Liver (tissue), 3 donors: Measurements from ENCODE around the gene OCA2.

Experiments
- ATF3 ChIP-seq: IDR thresholded peaks from 2 replicates; pipeline ENCODE4 v1.6.1; 2016; ENCODE audit warnings: antibody characterized with exemption
- CTCF ChIP-seq: fragments of 150-350 bp; IDR thresholded peaks from 2 replicates; pipeline ENCODE4 v1.5.1; 2017; ENCODE audit warnings: improper control_type of control experiment, low read depth, low read length; ENCODE audit not compliant: missing input control
- EGR1 ChIP-seq, 2 donors: IDR thresholded peaks; 2 replicates each; pipeline ENCODE4 v1.6.1; 2016 to 2018; ENCODE audit warnings: antibody characterized with exemption in 2 of 2, low read depth in 2 of 2
- FOXA1 ChIP-seq: IDR thresholded peaks from 2 replicates; pipeline ENCODE4 v1.6.1; 2016; ENCODE audit warnings: antibody characterized with exemption
- GABPA ChIP-seq, 2 donors: IDR thresholded peaks in 1 of 2; conservative IDR thresholded peaks in 1 of 2; 2 replicates each; pipeline ENCODE4 v1.6.1; 2016; ENCODE audit warnings: antibody characterized with exemption in 2 of 2, mild to moderate bottlenecking in 1 of 2, moderate library complexity in 1 of 2
- JUND ChIP-seq, 2 donors: IDR thresholded peaks; 2 replicates each; pipeline ENCODE4 v1.6.1; 2016; ENCODE audit warnings: antibody characterized with exemption in 2 of 2
- REST ChIP-seq: IDR thresholded peaks from 2 replicates; pipeline ENCODE4 v1.6.1; 2016; ENCODE audit warnings: antibody characterized with exemption, mild to moderate bottlenecking
- SP1 ChIP-seq: IDR thresholded peaks from 2 replicates; pipeline ENCODE4 v1.6.1; 2018; ENCODE audit warnings: antibody characterized with exemption, mild to moderate bottlenecking
- YY1 ChIP-seq: IDR thresholded peaks from 2 replicates; pipeline ENCODE4 v1.6.1; 2016; ENCODE audit warnings: antibody characterized with exemption, mild to moderate bottlenecking
- donor health status: healthy.
- donor health status: healthy.

GRCh38 chr15:28118531-28118930 lies 19.4 kb upstream of the OCA2 start:
- no peak for TF ChIP-seq CTCF
- TF ChIP-seq REST, result no peak
- TF ChIP-seq SP1, result no peak
- TF ChIP-seq GABPA (IDR thresholded peaks at IDR 0.05 in 1 of 2, conservative IDR thresholded peaks at IDR 0.05 in 1 of 2), result no peak
- no peak for TF ChIP-seq YY1
- TF ChIP-seq ATF3, result no peak
- no peak for TF ChIP-seq EGR1 (IDR thresholded peaks at IDR 0.05; ENCODE audit: low read depth in 2 of 2)
- no peak for TF ChIP-seq JUND (IDR thresholded peaks at IDR 0.05)
- TF ChIP-seq FOXA1, result no peak
